IMR-90 (cell line): ENCODE measurements around the gene ADGRD2. TPM values are rescaled to one million over a fixed set of nuclear protein-coding genes. Genes with fewer than 3 reads are reported as not detected.

ENCODE experiments used
- ATAC-seq: fragments of 200-7000 bp; cut with Tn5 transposase; 2 replicates; pipeline ENCODE4 v1.9.1; 2020; ENCODE audit warnings: low read depth, mild to moderate bottlenecking, moderate library complexity
- BruUV-seq: library from RNA; stranded (reverse); fragments of 400-500 nt; replicated peaks from 2 replicates; lab custom pipeline; 2021; lab: Mats Ljungman, UMichigan
- CTCF ChIA-PET: fragments of 300-600 bp; formaldehyde crosslinking; extraction: SDS; loops from one replicate; lab custom pipeline; 2021; ENCODE audit warnings: antibody characterized with exemption; lab: Yijun Ruan, JAX
- POLR2A ChIA-PET: fragments of 300-600 bp; sonication (Branson Sonifier 250); formaldehyde crosslinking; loops from one replicate; lab custom pipeline; 2022; ENCODE audit warnings: antibody characterized with exemption; ENCODE audit not compliant: unreplicated experiment; lab: Charles Lee
- DNase-seq: peaks from one replicate; pipeline ENCODE4 v3.0.0; 2013
- H2AFZ ChIP-seq: replicated peaks from 2 replicates; pipeline ENCODE3; 2013; ENCODE audit warnings: low read length, mild to moderate bottlenecking; ENCODE audit not compliant: poor library complexity
- H2AK5ac ChIP-seq: 2 replicates; pipeline ENCODE4 v1.6.1; 2013; ENCODE audit warnings: low read depth, low read length, inconsistent platforms
- H2AK9ac ChIP-seq: replicated peaks from 2 replicates; pipeline ENCODE3; 2013; ENCODE audit warnings: mild to moderate bottlenecking, low read depth, low read length, moderate library complexity; ENCODE audit not compliant: poor library complexity
- H2BK120ac ChIP-seq: 2 replicates; pipeline ENCODE4 v1.6.1; 2013; ENCODE audit warnings: low read depth, low read length, inconsistent platforms
- H2BK15ac ChIP-seq: 3 replicates; pipeline ENCODE4 v1.6.1; 2013; ENCODE audit warnings: low read depth, low read length, inconsistent platforms
- H2BK20ac ChIP-seq: 2 replicates; pipeline ENCODE4 v1.6.1; 2013; ENCODE audit warnings: low read depth, mild to moderate bottlenecking, inconsistent platforms, low read length, moderate library complexity
- H2BK5ac ChIP-seq: 2 replicates; pipeline ENCODE4 v1.6.1; 2013; ENCODE audit warnings: mild to moderate bottlenecking, low read depth, low read length, inconsistent platforms; ENCODE audit not compliant: poor library complexity, severe bottlenecking
- H3K14ac ChIP-seq: replicated peaks from 2 replicates; pipeline ENCODE4 v1.6.1; 2013; ENCODE audit warnings: low read depth, low read length, inconsistent platforms
- H3K18ac ChIP-seq: 2 replicates; pipeline ENCODE4 v1.6.1; 2013; ENCODE audit warnings: low read depth, low read length, control low read depth
- H3K23ac ChIP-seq: 2 replicates; pipeline ENCODE4 v1.6.1; 2013; ENCODE audit warnings: low read depth, low read length, inconsistent platforms
- H3K27ac ChIP-seq: 2 replicates; pipeline ENCODE4 v1.5.1; 2013; ENCODE audit warnings: mild to moderate bottlenecking, control low read depth, low read length; ENCODE audit not compliant: insufficient read depth
- H3K27me3 ChIP-seq: 2 replicates; pipeline ENCODE4 v1.6.1; 2013; ENCODE audit warnings: low read length; ENCODE audit not compliant: control insufficient read depth, insufficient read depth
- H3K36me3 ChIP-seq: 2 replicates; pipeline ENCODE4 v1.6.1; 2013; ENCODE audit warnings: low read length, mixed read lengths; ENCODE audit not compliant: control insufficient read depth, insufficient read depth
- H3K4ac ChIP-seq: 2 replicates; pipeline ENCODE4 v1.6.1; 2013; ENCODE audit warnings: low read depth, low read length, inconsistent platforms
- H3K4me1 ChIP-seq: 2 replicates; pipeline ENCODE4 v1.6.1; 2013; ENCODE audit warnings: low read length, mixed read lengths; ENCODE audit not compliant: control insufficient read depth, insufficient read depth
- H3K4me2 ChIP-seq: 2 replicates; pipeline ENCODE4 v1.6.1; 2013; ENCODE audit warnings: low read depth, mild to moderate bottlenecking, control low read depth, low read length, moderate library complexity
- H3K4me3 ChIP-seq: 2 replicates; pipeline ENCODE4 v1.5.1; 2013; ENCODE audit warnings: low read depth, mild to moderate bottlenecking, control low read depth, low read length, moderate library complexity; ENCODE audit not compliant: insufficient read depth
- H3K56ac ChIP-seq: 2 replicates; pipeline ENCODE4 v1.6.1; 2013; ENCODE audit warnings: low read length, inconsistent platforms; ENCODE audit not compliant: insufficient read depth; ENCODE audit errors: extremely low read depth
- H3K79me1 ChIP-seq, 2 experiments: 2 replicates each; pipeline ENCODE4 v1.6.1; 2013; ENCODE audit warnings: low read length in 2 of 2, inconsistent platforms in 1 of 2, low read depth in 1 of 2
- H3K9ac ChIP-seq: 2 replicates; pipeline ENCODE4 v1.6.1; 2013; ENCODE audit warnings: low read depth, low read length, control low read depth
- H3K9me1 ChIP-seq: 2 replicates; pipeline ENCODE4 v1.6.1; 2013; ENCODE audit warnings: low read length, inconsistent platforms; ENCODE audit not compliant: insufficient read depth
- H3K9me3 ChIP-seq: 2 replicates; pipeline ENCODE4 v1.6.1; 2013; ENCODE audit warnings: low read length; ENCODE audit not compliant: control insufficient read depth, insufficient read depth
- H4K20me1 ChIP-seq: 2 replicates; pipeline ENCODE4 v1.6.1; 2013; ENCODE audit warnings: low read length, inconsistent platforms; ENCODE audit not compliant: insufficient read depth
- H4K5ac ChIP-seq: 2 replicates; pipeline ENCODE4 v1.6.1; 2013; ENCODE audit warnings: mild to moderate bottlenecking, low read depth, low read length, control low read depth
- H4K8ac ChIP-seq, 2 experiments: 2 replicates each; pipeline ENCODE4 v1.6.1; 2013; ENCODE audit warnings: low read depth in 2 of 2, low read length in 2 of 2, control low read depth in 1 of 2, inconsistent platforms in 1 of 2
- H4K91ac ChIP-seq: 2 replicates; pipeline ENCODE4 v1.6.1; 2013; ENCODE audit warnings: low read depth, low read length, inconsistent platforms; ENCODE audit not compliant: insufficient read depth
- CHD1 ChIP-seq: IDR thresholded peaks from 2 replicates; pipeline ENCODE4 v1.6.1; 2012; ENCODE audit warnings: low read depth, low read length, improper control_type of control experiment
- WGBS, 2 experiments: methylation state at CpG; one replicate each; pipeline versions ENCODE4 v1.1.5 to v1.1.7; 2013; ENCODE audit warnings: missing lambda C conversion rate in 2 of 2; ENCODE audit not compliant: insufficient read length in 1 of 2; ENCODE audit errors: extremely low coverage in 2 of 2; 5-methylcytosine and 5-hydroxymethylcytosine counted together
- dilution Hi-C: fragments of 300-500 bp; cut with HindIII; formaldehyde crosslinking; loops from one replicate; pipeline ENCODE4 v1.14.3; 2018; ENCODE audit warnings: low sequenced_read_pairs; ENCODE audit not compliant: unreplicated experiment
- in situ Hi-C: fragments of 300-500 bp; cut with MboI; formaldehyde crosslinking; loops from 3 replicates; pipeline ENCODE4 v1.14.3; 2019; ENCODE audit warnings: low sequenced_read_pairs, inconsistent platforms, mixed read lengths
- intact Hi-C: fragments of 100-400 bp; cut with micrococcal nuclease; formaldehyde crosslinking; loops from 2 replicates; pipeline ENCODE4 v1.10.0; 2022
- polyA plus RNA-seq, 3 experiments: library from polyadenylated mRNA; depleted of rRNA; stranded (reverse); fragments of >200 nt; gene quantifications; 2 replicates each; pipeline ENCODE4 v1.2.3, GENCODE V29; 2012; ENCODE audit warnings: low replicate concordance in 1 of 3
- total RNA-seq: library from RNA; depleted of rRNA; stranded (reverse); fragments of >200 nt; gene quantifications from 2 replicates; pipeline ENCODE4 v1.2.3, GENCODE V29; 2012
- TF ChIP-seq, protein P1 (sequence below): fragments of 150-350 bp; IDR thresholded peaks from 2 replicates; pipeline ENCODE4 v1.6.1; 2017; ENCODE audit warnings: mild to moderate bottlenecking, antibody characterized with exemption, low read length, low read depth
- TF ChIP-seq, protein P2 (sequence below): conservative IDR thresholded peaks from 2 replicates; pipeline ENCODE4 v1.5.1; 2012; ENCODE audit warnings: mild to moderate bottlenecking, low read depth, low read length, improper control_type of control experiment

The ADGRD2 gene
- total and polyA plus RNA-seq, 2 of the 4 experiments (the other 2 are of a cell fraction), result not detected

DNA sequence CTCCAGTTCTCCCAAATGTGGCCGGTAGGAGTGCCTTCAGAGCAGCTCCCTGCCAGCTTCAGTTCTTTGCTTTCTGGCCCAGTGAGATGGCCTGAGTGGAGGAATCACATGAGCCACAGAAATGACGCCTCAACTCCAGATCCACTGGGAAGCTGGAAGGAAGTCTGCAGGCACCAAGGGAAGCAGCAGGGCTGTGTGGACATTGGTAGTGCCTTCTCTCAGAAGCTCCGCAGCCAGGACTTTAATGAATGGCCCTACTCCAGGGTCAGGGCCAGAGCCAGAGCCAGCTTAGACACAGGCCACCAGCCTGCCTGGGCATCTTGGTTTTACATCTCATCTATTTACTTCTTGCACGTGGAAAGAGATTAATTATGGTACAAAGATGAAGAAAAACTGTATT is 23.0 kb upstream of the ADGRD2 start:
- no TSS peak for BruUV-seq
- H3K36me3 ChIP-seq, result no peaks in the 10 kb centered on the region
- H2AK5ac ChIP-seq, result no peak overlapping the region
- no peak overlapping the region for H3K27ac ChIP-seq
- H3K4me1 ChIP-seq, result no peaks in the 10 kb centered on the region
- H3K4ac ChIP-seq, result no peak overlapping the region
- H4K5ac ChIP-seq, result no peak overlapping the region
- ChIA-PET CTCF (no interaction called here), POLR2A (no interaction called here)
- no peak overlapping the region for H2AFZ ChIP-seq
- no peak overlapping the region for H2BK5ac ChIP-seq
- H2BK120ac ChIP-seq, result no peak overlapping the region
- no peak for ATAC-seq
- TF ChIP-seq, protein P1, sequence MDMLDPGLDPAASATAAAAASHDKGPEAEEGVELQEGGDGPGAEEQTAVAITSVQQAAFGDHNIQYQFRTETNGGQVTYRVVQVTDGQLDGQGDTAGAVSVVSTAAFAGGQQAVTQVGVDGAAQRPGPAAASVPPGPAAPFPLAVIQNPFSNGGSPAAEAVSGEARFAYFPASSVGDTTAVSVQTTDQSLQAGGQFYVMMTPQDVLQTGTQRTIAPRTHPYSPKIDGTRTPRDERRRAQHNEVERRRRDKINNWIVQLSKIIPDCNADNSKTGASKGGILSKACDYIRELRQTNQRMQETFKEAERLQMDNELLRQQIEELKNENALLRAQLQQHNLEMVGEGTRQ, result no peak
- TF ChIP-seq, protein P2, sequence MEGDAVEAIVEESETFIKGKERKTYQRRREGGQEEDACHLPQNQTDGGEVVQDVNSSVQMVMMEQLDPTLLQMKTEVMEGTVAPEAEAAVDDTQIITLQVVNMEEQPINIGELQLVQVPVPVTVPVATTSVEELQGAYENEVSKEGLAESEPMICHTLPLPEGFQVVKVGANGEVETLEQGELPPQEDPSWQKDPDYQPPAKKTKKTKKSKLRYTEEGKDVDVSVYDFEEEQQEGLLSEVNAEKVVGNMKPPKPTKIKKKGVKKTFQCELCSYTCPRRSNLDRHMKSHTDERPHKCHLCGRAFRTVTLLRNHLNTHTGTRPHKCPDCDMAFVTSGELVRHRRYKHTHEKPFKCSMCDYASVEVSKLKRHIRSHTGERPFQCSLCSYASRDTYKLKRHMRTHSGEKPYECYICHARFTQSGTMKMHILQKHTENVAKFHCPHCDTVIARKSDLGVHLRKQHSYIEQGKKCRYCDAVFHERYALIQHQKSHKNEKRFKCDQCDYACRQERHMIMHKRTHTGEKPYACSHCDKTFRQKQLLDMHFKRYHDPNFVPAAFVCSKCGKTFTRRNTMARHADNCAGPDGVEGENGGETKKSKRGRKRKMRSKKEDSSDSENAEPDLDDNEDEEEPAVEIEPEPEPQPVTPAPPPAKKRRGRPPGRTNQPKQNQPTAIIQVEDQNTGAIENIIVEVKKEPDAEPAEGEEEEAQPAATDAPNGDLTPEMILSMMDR, result no peak
- TF ChIP-seq CHD1, result no peak
- no peak overlapping the region for H3K14ac ChIP-seq
- H4K91ac ChIP-seq, result no peak overlapping the region
- H3K79me1 ChIP-seq, result no peaks in the 10 kb centered on the region
- no peaks in the 10 kb centered on the region for H4K20me1 ChIP-seq
- no peak overlapping the region for H4K8ac ChIP-seq
- H3K9ac ChIP-seq, result no peak overlapping the region
- WGBS, 2 experiments, result no CpG with 5 or more reads among the region's 4 CpGs
- H2BK20ac ChIP-seq, result no peak overlapping the region
- H3K9me3 ChIP-seq, result no peaks in the 10 kb centered on the region
- H3K9me1 ChIP-seq, result no peaks in the 10 kb centered on the region
- H3K23ac ChIP-seq, result no peak overlapping the region
- DNase-seq, result no peak
- no peak overlapping the region for H2BK15ac ChIP-seq
- H2AK9ac ChIP-seq, result no peak overlapping the region
- H3K4me3 ChIP-seq, result no peak overlapping the region
- H3K18ac ChIP-seq, result no peak overlapping the region
- intact Hi-C loops, result no loop called here
- peaks cover 26% of the 10 kb centered on the region for H3K27me3 ChIP-seq
- no peak overlapping the region for H3K56ac ChIP-seq
- H3K4me2 ChIP-seq, result no peak overlapping the region
- dilution Hi-C loops, result no loop called here
- in situ Hi-C loops, result no loop called here
